Loucy (cell line): ENCODE data around the gene TNNT3.

Source experiments
- CTCF ChIP-seq: fragments of 200-600 bp; sonication (generic); conservative IDR thresholded peaks from 2 replicates; pipeline ENCODE4 v1.5.1; 2014; ENCODE audit warnings: mild to moderate bottlenecking, antibody characterized with exemption, low read length
- EZH2phosphoT487 ChIP-seq: fragments of 200-600 bp; IDR thresholded peaks from 2 replicates; pipeline ENCODE4 v1.6.1; 2018; ENCODE audit warnings: antibody characterized with exemption, mild to moderate bottlenecking, moderate library complexity, borderline replicate concordance

- TF ChIP-seq CTCF (no peak), EZH2phosphoT487 (no peak)
These were observed 30.7 kb upstream of the TNNT3 start for GRCh38 chr11:1888811-1889210.
